DOHH2 (cell line): ENCODE measurements around the gene CCDC85A.
"Not testable (repeated sequence)": the region's sequence is repeated elsewhere in the genome, so short reads cannot be mapped to it uniquely, and the experiment has no call there.

Experiments
- H3F3A ChIP-seq: fragments of 200-600 bp; sonication (generic), shearing (Covaris generic); 2 replicates; pipeline ENCODE4 v1.6.0; 2016; ENCODE audit warnings: antibody characterized with exemption, mild to moderate bottlenecking; ENCODE audit not compliant: control insufficient read depth, insufficient read depth
- H3K27ac ChIP-seq: fragments of 200-600 bp; sonication (generic); 2 replicates; pipeline ENCODE4 v1.5.1; 2014; ENCODE audit warnings: low read depth, mild to moderate bottlenecking, low read length, moderate library complexity
- H3K27me3 ChIP-seq: fragments of 200-600 bp; sonication (generic); 2 replicates; pipeline ENCODE4 v1.6.1; 2014; ENCODE audit warnings: mild to moderate bottlenecking, low read length, mixed read lengths; ENCODE audit not compliant: control insufficient read depth
- H3K36me3 ChIP-seq: fragments of 200-600 bp; sonication (generic); 2 replicates; pipeline ENCODE4 v1.6.1; 2014; ENCODE audit warnings: mild to moderate bottlenecking, low read length, moderate library complexity, mixed read lengths; ENCODE audit not compliant: control insufficient read depth
- H3K4me1 ChIP-seq: fragments of 200-600 bp; sonication (generic); 2 replicates; pipeline ENCODE4 v1.6.1; 2014; ENCODE audit warnings: mild to moderate bottlenecking, low read length, mixed read lengths; ENCODE audit not compliant: control insufficient read depth
- H3K4me2 ChIP-seq: fragments of 200-600 bp; sonication (generic); 2 replicates; pipeline ENCODE4 v1.6.0; 2014; ENCODE audit warnings: mild to moderate bottlenecking, low read length, moderate library complexity
- H3K4me3 ChIP-seq: fragments of 200-600 bp; sonication (generic); 2 replicates; pipeline ENCODE4 v1.5.1; 2014; ENCODE audit warnings: mild to moderate bottlenecking, low read length, mixed read lengths
- H3K79me2 ChIP-seq: fragments of 200-600 bp; sonication (generic); 2 replicates; pipeline ENCODE4 v1.6.1; 2014; ENCODE audit warnings: mild to moderate bottlenecking, low read length, mixed read lengths; ENCODE audit not compliant: control insufficient read depth
- H3K9me2 ChIP-seq: fragments of 200-600 bp; sonication (generic); replicated peaks from 2 replicates; pipeline ENCODE4 v1.6.1; 2014; ENCODE audit warnings: mild to moderate bottlenecking, low read length, mixed read lengths; ENCODE audit not compliant: control insufficient read depth
- H3K9me3 ChIP-seq: fragments of 200-600 bp; sonication (generic); 2 replicates; pipeline ENCODE4 v1.6.1; 2014; ENCODE audit warnings: antibody characterized with exemption, low read length, mixed read lengths; ENCODE audit not compliant: control insufficient read depth, insufficient read depth
- H4K20me1 ChIP-seq: fragments of 200-600 bp; sonication (generic); 2 replicates; pipeline ENCODE4 v1.6.0; 2014; ENCODE audit warnings: low read depth, mild to moderate bottlenecking, antibody characterized with exemption, low read length, moderate library complexity; ENCODE audit not compliant: control insufficient read depth, insufficient read depth
- EZH2phosphoT487 ChIP-seq: fragments of 200-600 bp; sonication (generic); IDR thresholded peaks from 2 replicates; pipeline ENCODE4 v1.6.1; 2017; ENCODE audit warnings: borderline replicate concordance, mild to moderate bottlenecking, antibody characterized with exemption, low read length, moderate library complexity, mixed read lengths
- TF ChIP-seq, protein P1 (sequence below): fragments of 200-600 bp; sonication (generic); IDR thresholded peaks from one replicate; pipeline ENCODE4 v1.5.1; 2014; ENCODE audit warnings: antibody characterized with exemption, mild to moderate bottlenecking, low read depth, low read length; ENCODE audit not compliant: poor library complexity, severe bottlenecking

The CCDC85A gene

DNA sequence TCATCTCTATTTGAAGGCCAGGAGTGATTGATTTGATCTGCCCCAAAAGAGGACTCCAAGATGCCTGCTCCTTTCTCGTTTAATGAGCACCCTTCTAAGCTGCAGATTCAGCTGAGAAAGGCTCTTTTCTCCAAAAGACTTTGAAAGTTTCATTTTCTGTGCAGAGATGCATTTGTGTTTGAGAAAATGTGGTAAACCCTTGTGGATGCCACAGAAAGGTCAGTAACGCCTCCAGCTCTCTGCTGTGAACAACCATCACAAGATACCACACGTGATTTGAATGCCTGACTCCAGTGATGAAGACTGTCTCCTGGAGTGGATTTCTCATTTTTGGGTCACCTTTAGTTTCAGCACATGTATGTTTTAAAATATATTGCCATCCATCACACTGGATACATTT lies 35.0 kb upstream of the CCDC85A start:
- Histone ChIP-seq H3F3A (no peaks in the 10 kb centered on the region), H3K27ac (no peak overlapping the region), H4K20me1 (no peaks in the 10 kb centered on the region), H3K4me2 (no peak overlapping the region), H3K4me1 (no peaks in the 10 kb centered on the region), H3K27me3 (no peaks in the 10 kb centered on the region; the same call in 1 of the 2 replicates), H3K4me3 (no peak overlapping the region), H3K9me3 (no peaks in the 10 kb centered on the region), H3K79me2 (no peaks in the 10 kb centered on the region), H3K9me2 (no peaks in the 10 kb centered on the region), H3K36me3 (no peaks in the 10 kb centered on the region)
- TF ChIP-seq, protein P1, sequence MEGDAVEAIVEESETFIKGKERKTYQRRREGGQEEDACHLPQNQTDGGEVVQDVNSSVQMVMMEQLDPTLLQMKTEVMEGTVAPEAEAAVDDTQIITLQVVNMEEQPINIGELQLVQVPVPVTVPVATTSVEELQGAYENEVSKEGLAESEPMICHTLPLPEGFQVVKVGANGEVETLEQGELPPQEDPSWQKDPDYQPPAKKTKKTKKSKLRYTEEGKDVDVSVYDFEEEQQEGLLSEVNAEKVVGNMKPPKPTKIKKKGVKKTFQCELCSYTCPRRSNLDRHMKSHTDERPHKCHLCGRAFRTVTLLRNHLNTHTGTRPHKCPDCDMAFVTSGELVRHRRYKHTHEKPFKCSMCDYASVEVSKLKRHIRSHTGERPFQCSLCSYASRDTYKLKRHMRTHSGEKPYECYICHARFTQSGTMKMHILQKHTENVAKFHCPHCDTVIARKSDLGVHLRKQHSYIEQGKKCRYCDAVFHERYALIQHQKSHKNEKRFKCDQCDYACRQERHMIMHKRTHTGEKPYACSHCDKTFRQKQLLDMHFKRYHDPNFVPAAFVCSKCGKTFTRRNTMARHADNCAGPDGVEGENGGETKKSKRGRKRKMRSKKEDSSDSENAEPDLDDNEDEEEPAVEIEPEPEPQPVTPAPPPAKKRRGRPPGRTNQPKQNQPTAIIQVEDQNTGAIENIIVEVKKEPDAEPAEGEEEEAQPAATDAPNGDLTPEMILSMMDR = no peak
- TF ChIP-seq EZH2phosphoT487 = no peak

DNA sequence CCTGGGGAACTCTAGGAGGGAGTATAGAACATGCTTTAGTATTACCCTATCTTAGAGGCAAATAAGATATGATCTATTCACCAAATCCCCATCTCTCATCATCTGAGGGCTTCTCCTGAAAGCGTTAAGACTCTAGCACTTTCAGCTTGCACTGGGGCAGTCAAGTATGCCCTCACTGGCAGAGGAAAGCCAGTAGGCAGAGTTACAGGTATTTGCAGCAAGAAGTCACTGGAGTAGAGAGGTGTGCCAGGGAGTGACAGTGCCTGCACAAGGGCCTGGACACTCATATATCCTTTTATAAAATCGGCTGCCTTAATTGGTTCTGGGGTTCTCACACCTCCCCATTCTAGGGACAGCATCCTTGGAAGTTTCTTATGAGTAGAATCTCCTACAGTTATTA lies 31.9 kb upstream of the CCDC85A start:
- TF ChIP-seq, protein P1 = no peak
- TF ChIP-seq EZH2phosphoT487 = no peak
- H3K27me3 ChIP-seq = no peaks in the 10 kb centered on the region; the same call in 1 of the 2 replicates
- H3K36me3 ChIP-seq = no peaks in the 10 kb centered on the region

DNA sequence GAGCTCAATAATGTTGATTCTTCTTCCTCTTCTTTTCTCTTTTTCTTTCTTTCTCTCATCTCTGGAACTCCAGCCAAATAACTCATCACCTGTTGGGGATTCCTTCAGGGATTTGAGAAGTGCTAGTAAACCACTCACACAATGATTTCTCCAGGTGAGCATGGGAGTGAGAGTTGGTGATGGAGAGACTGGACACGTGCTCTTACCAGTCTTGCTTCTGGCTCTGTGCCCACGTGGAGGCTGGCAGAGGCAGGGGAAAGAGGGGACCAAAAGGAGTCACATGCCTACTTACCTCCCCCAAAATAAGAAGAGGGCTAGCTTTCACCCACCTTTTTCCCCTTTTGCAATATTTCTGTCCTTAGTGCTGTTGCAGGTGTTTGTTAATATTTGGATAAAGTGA lies 28.6 kb upstream of the CCDC85A start:
- H3K27ac ChIP-seq = no peak overlapping the region
- H3K79me2 ChIP-seq = no peaks in the 10 kb centered on the region
- no peaks in the 10 kb centered on the region for H3F3A ChIP-seq
- H4K20me1 ChIP-seq = no peaks in the 10 kb centered on the region
- no peaks in the 10 kb centered on the region for H3K4me1 ChIP-seq
- no peak overlapping the region for H3K4me3 ChIP-seq
- no peaks in the 10 kb centered on the region; the same call in 1 of the 2 replicates for H3K27me3 ChIP-seq
- no peak overlapping the region for H3K4me2 ChIP-seq
- H3K36me3 ChIP-seq = no peaks in the 10 kb centered on the region
- TF ChIP-seq, protein P1 = no peak
- no peak for TF ChIP-seq EZH2phosphoT487
- H3K9me3 ChIP-seq = no peaks in the 10 kb centered on the region
- H3K9me2 ChIP-seq = no peaks in the 10 kb centered on the region

More for the DNA sequence above, 31.9 kb upstream of the CCDC85A start:
- Histone ChIP-seq H3F3A (no peaks in the 10 kb centered on the region), H3K4me1 (no peaks in the 10 kb centered on the region), H3K27ac (no peak overlapping the region), H3K79me2 (no peaks in the 10 kb centered on the region), H3K9me2 (no peaks in the 10 kb centered on the region), H4K20me1 (no peaks in the 10 kb centered on the region), H3K4me3 (no peak overlapping the region), H3K4me2 (no peak overlapping the region), H3K9me3 (no peaks in the 10 kb centered on the region)

DNA sequence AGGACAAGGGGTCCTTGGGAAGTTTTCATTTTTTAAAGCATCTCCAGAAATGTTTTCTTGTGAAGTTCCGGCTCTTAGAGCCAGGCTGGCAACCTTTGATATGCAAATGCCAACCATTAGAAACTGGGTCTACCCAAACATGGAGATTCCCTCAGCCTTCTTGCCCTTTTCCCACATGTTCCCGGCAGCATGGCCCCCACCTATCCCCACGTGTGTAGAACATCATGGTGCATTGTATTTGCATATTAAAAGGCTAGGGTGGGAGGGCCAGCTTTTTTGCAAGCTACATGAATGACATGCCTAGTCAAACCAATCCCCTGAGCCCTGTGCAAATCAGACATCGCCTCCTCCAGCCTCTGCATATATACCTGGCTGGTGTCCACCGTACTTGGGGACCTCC lies 23.9 kb upstream of the CCDC85A start:
- not testable (repeated sequence) for H4K20me1 ChIP-seq, H3K9me3 ChIP-seq, H3K79me2 ChIP-seq, H3K9me2 ChIP-seq, H3K36me3 ChIP-seq, H3K27me3 ChIP-seq, H3K4me2 ChIP-seq, H3F3A ChIP-seq, H3K27ac ChIP-seq, H3K4me1 ChIP-seq, H3K4me3 ChIP-seq
